ENCODE data around the gene TNK1. TPM values are rescaled to one million over a fixed set of nuclear protein-coding genes. Genes with fewer than 3 reads are reported as not detected.

Gene TNK1
- polyA plus RNA-seq, 1 of the 3 experiments (the other 2 are of a cell fraction) = 0.64 TPM

- ChIA-PET POLR2A (no interaction called here), CTCF (no interaction called here)
- no peaks in the 10 kb centered on the region for H3K36me3 ChIP-seq (replicated peaks in 1 of 2; ENCODE audit: control insufficient read depth in 1 of 2, insufficient read depth in 2 of 2, low read length in 1 of 2)
- H3K79me2 ChIP-seq (ENCODE audit: insufficient read depth) = no peaks in the 10 kb centered on the region
- no peak overlapping the region for H2AFZ ChIP-seq (ENCODE audit: low read depth)
- H3K4me1 ChIP-seq (ENCODE audit: control insufficient read depth in 1 of 2, insufficient read depth in 2 of 2, low read depth in 1 of 2, low read length in 1 of 2) = no peaks in the 10 kb centered on the region; a peak in 1 of 4 replicates
- H3K4me3 ChIP-seq (ENCODE audit: low read depth in 2 of 2, low read length in 1 of 2) = no peak overlapping the region
- H4K20me1 ChIP-seq (ENCODE audit: insufficient read depth) = no peaks in the 10 kb centered on the region
- no peaks in the 10 kb centered on the region for H3F3A ChIP-seq (replicated peaks; ENCODE audit: insufficient read depth)
- H3K27ac ChIP-seq (ENCODE audit: low read depth in 2 of 2, low read length in 1 of 2) = no peak overlapping the region
- no peak overlapping the region for H3K9ac ChIP-seq
- DNase-seq = no peak
- WGBS (ENCODE audit: low lambda C conversion rate) = 92% methylated on average over 5 of the region's 8 CpGs
- no peak for TF ChIP-seq ELF1 (IDR thresholded peaks at IDR 0.05)
- no peak for TF ChIP-seq JUND (IDR thresholded peaks at IDR 0.05)
- TF ChIP-seq, protein P1, sequence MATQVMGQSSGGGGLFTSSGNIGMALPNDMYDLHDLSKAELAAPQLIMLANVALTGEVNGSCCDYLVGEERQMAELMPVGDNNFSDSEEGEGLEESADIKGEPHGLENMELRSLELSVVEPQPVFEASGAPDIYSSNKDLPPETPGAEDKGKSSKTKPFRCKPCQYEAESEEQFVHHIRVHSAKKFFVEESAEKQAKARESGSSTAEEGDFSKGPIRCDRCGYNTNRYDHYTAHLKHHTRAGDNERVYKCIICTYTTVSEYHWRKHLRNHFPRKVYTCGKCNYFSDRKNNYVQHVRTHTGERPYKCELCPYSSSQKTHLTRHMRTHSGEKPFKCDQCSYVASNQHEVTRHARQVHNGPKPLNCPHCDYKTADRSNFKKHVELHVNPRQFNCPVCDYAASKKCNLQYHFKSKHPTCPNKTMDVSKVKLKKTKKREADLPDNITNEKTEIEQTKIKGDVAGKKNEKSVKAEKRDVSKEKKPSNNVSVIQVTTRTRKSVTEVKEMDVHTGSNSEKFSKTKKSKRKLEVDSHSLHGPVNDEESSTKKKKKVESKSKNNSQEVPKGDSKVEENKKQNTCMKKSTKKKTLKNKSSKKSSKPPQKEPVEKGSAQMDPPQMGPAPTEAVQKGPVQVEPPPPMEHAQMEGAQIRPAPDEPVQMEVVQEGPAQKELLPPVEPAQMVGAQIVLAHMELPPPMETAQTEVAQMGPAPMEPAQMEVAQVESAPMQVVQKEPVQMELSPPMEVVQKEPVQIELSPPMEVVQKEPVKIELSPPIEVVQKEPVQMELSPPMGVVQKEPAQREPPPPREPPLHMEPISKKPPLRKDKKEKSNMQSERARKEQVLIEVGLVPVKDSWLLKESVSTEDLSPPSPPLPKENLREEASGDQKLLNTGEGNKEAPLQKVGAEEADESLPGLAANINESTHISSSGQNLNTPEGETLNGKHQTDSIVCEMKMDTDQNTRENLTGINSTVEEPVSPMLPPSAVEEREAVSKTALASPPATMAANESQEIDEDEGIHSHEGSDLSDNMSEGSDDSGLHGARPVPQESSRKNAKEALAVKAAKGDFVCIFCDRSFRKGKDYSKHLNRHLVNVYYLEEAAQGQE (IDR thresholded peaks at IDR 0.05; ENCODE audit: low read depth, low read length) = no peak
- no peak for TF ChIP-seq USF1 (IDR thresholded peaks at IDR 0.05; ENCODE audit: borderline replicate concordance, low read depth)
- TF ChIP-seq MEF2A (IDR thresholded peaks at IDR 0.05; ENCODE audit: borderline replicate concordance, low read depth) = no peak
- TF ChIP-seq GATA2 (CRISPR knock-in tag; IDR thresholded peaks at IDR 0.05) = no peak
- TF ChIP-seq GABPA (IDR thresholded peaks at IDR 0.05; ENCODE audit: low read depth) = no peak
- TF ChIP-seq FOXM1 (IDR thresholded peaks at IDR 0.05; ENCODE audit: low read depth) = no peak
- no peak for TF ChIP-seq EZH2phosphoT487 (IDR thresholded peaks at IDR 0.05; ENCODE audit: borderline replicate concordance, low read depth)
- H3K9me3 ChIP-seq = no peaks in the 10 kb centered on the region
- no peaks in the 10 kb centered on the region for H3K27me3 ChIP-seq (ENCODE audit: insufficient read depth)
- no peak overlapping the region for H3K4me2 ChIP-seq
- H3K9me2 ChIP-seq = no peaks in the 10 kb centered on the region
Observed at GRCh38 chr17:7367083-7367482, 13.8 kb upstream of the TNK1 start.

DNA sequence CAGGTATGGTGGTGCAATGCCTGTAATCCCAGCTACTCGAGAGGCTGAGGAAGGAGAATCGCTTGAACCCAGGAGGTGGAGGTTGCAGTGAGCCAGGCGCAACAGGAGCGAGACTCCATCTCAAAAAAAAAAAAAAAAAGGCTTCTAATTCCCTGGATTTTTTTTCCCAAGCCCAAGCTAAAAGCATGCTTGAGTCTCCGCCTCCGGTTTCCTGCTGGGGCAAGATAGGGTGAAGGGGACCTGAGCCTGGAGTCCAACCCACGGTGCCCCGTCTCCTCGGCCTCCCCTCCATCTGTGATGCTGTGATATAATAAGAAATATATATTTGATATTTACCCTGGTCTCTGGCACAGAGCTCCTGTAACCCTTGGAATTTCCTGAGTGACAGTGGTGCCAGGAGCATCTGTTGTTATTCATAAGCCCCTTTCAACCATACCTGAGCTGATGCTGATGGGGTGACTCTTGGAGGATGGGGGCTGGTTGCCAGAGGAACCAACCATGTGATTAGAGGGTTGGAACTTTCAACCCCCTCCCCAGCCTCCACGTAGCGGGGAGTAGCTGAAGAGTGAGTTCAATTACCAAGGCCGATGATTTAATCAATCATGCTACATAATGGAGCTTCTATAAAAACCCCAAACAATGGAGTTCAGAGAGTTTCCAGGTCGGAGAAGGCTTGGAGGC lies 12.8 kb upstream of the TNK1 start:
- Histone ChIP-seq H3K9me3 (no peaks in the 10 kb centered on the region), H3K36me3 (replicated peaks in 1 of 2; ENCODE audit: control insufficient read depth in 1 of 2, insufficient read depth in 2 of 2, low read length in 1 of 2) (no peaks in the 10 kb centered on the region), H2AFZ (ENCODE audit: low read depth) (no peak overlapping the region), H3F3A (replicated peaks; ENCODE audit: insufficient read depth) (no peaks in the 10 kb centered on the region), H3K4me1 (ENCODE audit: control insufficient read depth in 1 of 2, insufficient read depth in 2 of 2, low read depth in 1 of 2, low read length in 1 of 2) (no peaks in the 10 kb centered on the region; a peak in 1 of 4 replicates), H3K27ac (ENCODE audit: low read depth in 2 of 2, low read length in 1 of 2) (no peak overlapping the region), H3K9ac (no peak overlapping the region), H3K4me3 (ENCODE audit: low read depth in 2 of 2, low read length in 1 of 2) (no peak overlapping the region), H3K9me2 (no peaks in the 10 kb centered on the region), H4K20me1 (ENCODE audit: insufficient read depth) (no peaks in the 10 kb centered on the region), H3K27me3 (ENCODE audit: insufficient read depth) (no peaks in the 10 kb centered on the region), H3K79me2 (ENCODE audit: insufficient read depth) (no peaks in the 10 kb centered on the region), H3K4me2 (no peak overlapping the region)
- POLR2A ChIA-PET = interaction anchor here (0.6 kb wide), 1 partner anchor 19 kb away, joined by 3 read pairs; no protein-coding TSS in a partner anchor
- 75% methylated on average over 13 of the region's 13 CpGs for WGBS (ENCODE audit: low lambda C conversion rate)
- no peak for DNase-seq
- CTCF ChIA-PET = interaction anchor here (0.6 to 3.5 kb wide), 3 partner anchors 13 to 192 kb away, joined by 3 to 40 read pairs (median 3); partner anchors contain the start of gene TMEM95
- no peak for TF ChIP-seq TEAD4 (IDR thresholded peaks at IDR 0.05; ENCODE audit: borderline replicate concordance, insufficient read depth)
- no peak for TF ChIP-seq MXI1 (IDR thresholded peaks at IDR 0.05; ENCODE audit: low read depth, low read length)
- no peak for TF ChIP-seq TCF12 (IDR thresholded peaks at IDR 0.05)
- TF ChIP-seq, protein P2, sequence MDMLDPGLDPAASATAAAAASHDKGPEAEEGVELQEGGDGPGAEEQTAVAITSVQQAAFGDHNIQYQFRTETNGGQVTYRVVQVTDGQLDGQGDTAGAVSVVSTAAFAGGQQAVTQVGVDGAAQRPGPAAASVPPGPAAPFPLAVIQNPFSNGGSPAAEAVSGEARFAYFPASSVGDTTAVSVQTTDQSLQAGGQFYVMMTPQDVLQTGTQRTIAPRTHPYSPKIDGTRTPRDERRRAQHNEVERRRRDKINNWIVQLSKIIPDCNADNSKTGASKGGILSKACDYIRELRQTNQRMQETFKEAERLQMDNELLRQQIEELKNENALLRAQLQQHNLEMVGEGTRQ (IDR thresholded peaks at IDR 0.05; ENCODE audit: borderline replicate concordance, low read depth, low read length) = no peak
- TF ChIP-seq MAX (IDR thresholded peaks at IDR 0.05; ENCODE audit: low read depth) = no peak
- no peak for TF ChIP-seq SIN3A (IDR thresholded peaks at IDR 0.05; ENCODE audit: borderline replicate concordance, low read depth, low read length)
- no peak for TF ChIP-seq MEF2A (IDR thresholded peaks at IDR 0.05; ENCODE audit: borderline replicate concordance, low read depth)
- TF ChIP-seq POLR2AphosphoS5 (IDR thresholded peaks at IDR 0.05; ENCODE audit: low read depth, low read length) = no peak
- no peak for TF ChIP-seq GABPA (IDR thresholded peaks at IDR 0.05; ENCODE audit: low read depth)
- TF ChIP-seq EP300 (IDR thresholded peaks at IDR 0.05; ENCODE audit: borderline replicate concordance in 1 of 2, low read depth in 1 of 2, low read length in 1 of 2) = no peak
- no peak for TF ChIP-seq YY1 (IDR thresholded peaks at IDR 0.05; ENCODE audit: low read depth)
- TF ChIP-seq, protein P3, sequence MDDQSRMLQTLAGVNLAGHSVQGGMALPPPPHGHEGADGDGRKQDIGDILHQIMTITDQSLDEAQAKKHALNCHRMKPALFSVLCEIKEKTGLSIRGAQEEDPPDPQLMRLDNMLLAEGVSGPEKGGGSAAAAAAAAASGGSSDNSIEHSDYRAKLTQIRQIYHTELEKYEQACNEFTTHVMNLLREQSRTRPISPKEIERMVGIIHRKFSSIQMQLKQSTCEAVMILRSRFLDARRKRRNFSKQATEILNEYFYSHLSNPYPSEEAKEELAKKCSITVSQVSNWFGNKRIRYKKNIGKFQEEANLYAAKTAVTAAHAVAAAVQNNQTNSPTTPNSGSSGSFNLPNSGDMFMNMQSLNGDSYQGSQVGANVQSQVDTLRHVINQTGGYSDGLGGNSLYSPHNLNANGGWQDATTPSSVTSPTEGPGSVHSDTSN (IDR thresholded peaks at IDR 0.05) = no peak
- no peak for TF ChIP-seq FOXM1 (IDR thresholded peaks at IDR 0.05; ENCODE audit: low read depth)
- TF ChIP-seq USF1 (IDR thresholded peaks at IDR 0.05; ENCODE audit: borderline replicate concordance, low read depth) = no peak
- TF ChIP-seq RXRA (IDR thresholded peaks at IDR 0.05; ENCODE audit: borderline replicate concordance, low read depth) = no peak
